SKM-1 (cell line): ENCODE data around the gene AASDH.

ENCODE experiments used
- DNase-seq: peaks from one replicate; lab custom pipeline; 2025; ENCODE audit not compliant: unreplicated experiment; lab: John Stamatoyannopoulos, UW

The AASDH gene

GRCh38 chr4:56288663-56289062, 98.6 kb downstream of the AASDH start:
- DNase-seq, result no peak
